ENCODE measurements around the gene ZNF506.

DNA sequence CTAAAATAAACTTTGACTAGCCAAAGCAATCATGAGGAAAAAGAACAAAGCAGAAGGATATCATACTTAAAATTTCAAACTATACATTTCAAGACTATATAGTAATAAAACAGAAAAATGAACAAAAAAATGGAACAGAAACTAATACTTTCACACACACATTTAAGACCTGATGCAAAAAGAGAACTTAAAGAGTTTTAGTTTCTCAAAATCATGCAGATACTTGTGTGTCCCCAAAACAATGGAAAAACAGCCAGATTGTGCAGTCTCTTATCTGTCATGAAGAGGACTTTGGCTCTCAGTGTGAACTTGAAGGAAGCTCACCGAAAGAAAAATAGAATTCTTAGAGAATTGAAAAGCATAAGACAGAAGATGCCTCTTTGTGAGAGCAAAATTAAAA is 16.1 kb downstream of the ZNF506 start:
- TF ChIP-seq POLR2A (IDR thresholded peaks at IDR 0.05; ENCODE audit: borderline replicate concordance, extremely low read depth, insufficient read depth, insufficient read length) (no peak), EZH2 (IDR thresholded peaks at IDR 0.05) (no peak), CTCF (IDR thresholded peaks at IDR 0.05 in 2 of 3, conservative IDR thresholded peaks at IDR 0.05 in 1 of 3; ENCODE audit: borderline replicate concordance in 1 of 3, insufficient read depth in 1 of 3, low read depth in 2 of 3, low read length in 2 of 3) (no peak), ZNF274 (IDR thresholded peaks at IDR 0.05; ENCODE audit: low read depth, low read length) (no peak), SRF (IDR thresholded peaks at IDR 0.05; ENCODE audit: low read depth) (no peak), EZH2phosphoT487 (IDR thresholded peaks at IDR 0.05; ENCODE audit: borderline replicate concordance) (no peak), RAD21 (IDR thresholded peaks at IDR 0.05; ENCODE audit: low read depth) (no peak), POLR2AphosphoS5 (IDR thresholded peaks at IDR 0.05; ENCODE audit: low read depth, low read length) (no peak), TCF7L2 (IDR thresholded peaks at IDR 0.05; ENCODE audit: borderline replicate concordance, extremely low read depth, insufficient read depth, insufficient read length) (no peak)
- TF ChIP-seq, protein P1, sequence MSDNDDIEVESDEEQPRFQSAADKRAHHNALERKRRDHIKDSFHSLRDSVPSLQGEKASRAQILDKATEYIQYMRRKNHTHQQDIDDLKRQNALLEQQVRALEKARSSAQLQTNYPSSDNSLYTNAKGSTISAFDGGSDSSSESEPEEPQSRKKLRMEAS (IDR thresholded peaks at IDR 0.05), result no peak
- TF ChIP-seq, protein P2, sequence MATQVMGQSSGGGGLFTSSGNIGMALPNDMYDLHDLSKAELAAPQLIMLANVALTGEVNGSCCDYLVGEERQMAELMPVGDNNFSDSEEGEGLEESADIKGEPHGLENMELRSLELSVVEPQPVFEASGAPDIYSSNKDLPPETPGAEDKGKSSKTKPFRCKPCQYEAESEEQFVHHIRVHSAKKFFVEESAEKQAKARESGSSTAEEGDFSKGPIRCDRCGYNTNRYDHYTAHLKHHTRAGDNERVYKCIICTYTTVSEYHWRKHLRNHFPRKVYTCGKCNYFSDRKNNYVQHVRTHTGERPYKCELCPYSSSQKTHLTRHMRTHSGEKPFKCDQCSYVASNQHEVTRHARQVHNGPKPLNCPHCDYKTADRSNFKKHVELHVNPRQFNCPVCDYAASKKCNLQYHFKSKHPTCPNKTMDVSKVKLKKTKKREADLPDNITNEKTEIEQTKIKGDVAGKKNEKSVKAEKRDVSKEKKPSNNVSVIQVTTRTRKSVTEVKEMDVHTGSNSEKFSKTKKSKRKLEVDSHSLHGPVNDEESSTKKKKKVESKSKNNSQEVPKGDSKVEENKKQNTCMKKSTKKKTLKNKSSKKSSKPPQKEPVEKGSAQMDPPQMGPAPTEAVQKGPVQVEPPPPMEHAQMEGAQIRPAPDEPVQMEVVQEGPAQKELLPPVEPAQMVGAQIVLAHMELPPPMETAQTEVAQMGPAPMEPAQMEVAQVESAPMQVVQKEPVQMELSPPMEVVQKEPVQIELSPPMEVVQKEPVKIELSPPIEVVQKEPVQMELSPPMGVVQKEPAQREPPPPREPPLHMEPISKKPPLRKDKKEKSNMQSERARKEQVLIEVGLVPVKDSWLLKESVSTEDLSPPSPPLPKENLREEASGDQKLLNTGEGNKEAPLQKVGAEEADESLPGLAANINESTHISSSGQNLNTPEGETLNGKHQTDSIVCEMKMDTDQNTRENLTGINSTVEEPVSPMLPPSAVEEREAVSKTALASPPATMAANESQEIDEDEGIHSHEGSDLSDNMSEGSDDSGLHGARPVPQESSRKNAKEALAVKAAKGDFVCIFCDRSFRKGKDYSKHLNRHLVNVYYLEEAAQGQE (IDR thresholded peaks at IDR 0.05; ENCODE audit: low read depth), result no peak
